H1 (cell line): ENCODE data around the gene CTSW. TPM values are rescaled to one million over a fixed set of nuclear protein-coding genes. Genes with fewer than 3 reads are reported as not detected.

Experiments used
- CTCF ChIA-PET: fragments of 300-600 bp; sonication (Branson Sonifier 250); formaldehyde crosslinking; loops from one replicate; lab custom pipeline; 2021; ENCODE audit not compliant: partially characterized antibody; lab: Charles Lee
- POLR2A ChIA-PET: fragments of 300-600 bp; sonication (Branson Sonifier 250); formaldehyde crosslinking; loops from one replicate; lab custom pipeline; 2021; ENCODE audit warnings: inconsistent platforms; ENCODE audit not compliant: partially characterized antibody; lab: Charles Lee
- DNase-seq, 2 experiments: peaks; one replicate each; pipeline versions ENCODE4 v3.0.0 to v3.0.0-alpha.2; 2010 to 2022; ENCODE audit warnings: low spot score in 2 of 2, low read depth in 1 of 2, mixed read lengths in 1 of 2
- FAIRE-seq: peaks from 2 replicates; lab custom pipeline; 2011; peaks lifted over from hg19 to GRCh38; lab: Jason Lieb, UNC
- H2AFZ ChIP-seq: 2 replicates; pipeline ENCODE4 v1.8.1; 2012; ENCODE audit warnings: low read length, inconsistent platforms
- H2AK5ac ChIP-seq: 2 replicates; pipeline ENCODE4 v1.6.1; 2013; ENCODE audit warnings: low read depth, low read length
- H2BK120ac ChIP-seq: replicated peaks from 2 replicates; pipeline ENCODE3; 2013; ENCODE audit warnings: low read depth, low read length, inconsistent platforms
- H2BK12ac ChIP-seq: 2 replicates; pipeline ENCODE4 v1.6.1; 2013; ENCODE audit warnings: low read depth, low read length
- H2BK15ac ChIP-seq: 2 replicates; pipeline ENCODE4 v1.6.1; 2013; ENCODE audit warnings: low read length
- H2BK20ac ChIP-seq: 2 replicates; pipeline ENCODE4 v1.6.1; 2013; ENCODE audit warnings: low read length
- H2BK5ac ChIP-seq: 2 replicates; pipeline ENCODE4 v1.6.1; 2013; ENCODE audit warnings: low read depth, low read length
- H3K14ac ChIP-seq: 2 replicates; pipeline ENCODE4 v1.6.1; 2013; ENCODE audit warnings: inconsistent platforms; ENCODE audit not compliant: insufficient read length
- H3K18ac ChIP-seq: 2 replicates; pipeline ENCODE4 v1.6.1; 2013; ENCODE audit warnings: low read length; ENCODE audit errors: extremely low read depth
- H3K23ac ChIP-seq: 2 replicates; pipeline ENCODE4 v1.6.1; 2013; ENCODE audit warnings: inconsistent platforms; ENCODE audit not compliant: insufficient read length
- H3K23me2 ChIP-seq: 2 replicates; pipeline ENCODE4 v1.6.1; 2013; ENCODE audit warnings: low read depth, low read length
- H3K27ac ChIP-seq: 2 replicates; pipeline ENCODE4 v1.6.1; 2011; ENCODE audit warnings: low read depth, low read length, inconsistent platforms
- H3K27me3 ChIP-seq, 4 experiments: replicated peaks in 1 of 4; 1 replicate in 1 of 4; 2 replicates in 3 of 4; pipeline versions ENCODE4 v1.6.1 to v1.8.1; 2011 to 2013; ENCODE audit warnings: low read length in 3 of 4, mild to moderate bottlenecking in 3 of 4, inconsistent platforms in 2 of 4, mixed read lengths in 2 of 4, moderate library complexity in 1 of 4; ENCODE audit not compliant: control insufficient read depth in 3 of 4, insufficient read depth in 3 of 4; ENCODE audit errors: extremely low read depth in 1 of 4
- H3K36me3 ChIP-seq, 4 experiments: 2 replicates each; pipeline versions ENCODE4 v1.6.1 to v1.8.1; 2011 to 2013; ENCODE audit warnings: mild to moderate bottlenecking in 4 of 4, low read length in 3 of 4, moderate library complexity in 2 of 4, control low read depth in 1 of 4, inconsistent platforms in 1 of 4; ENCODE audit not compliant: insufficient read depth in 4 of 4, control insufficient read depth in 2 of 4
- H3K4ac ChIP-seq: replicated peaks from 2 replicates; pipeline ENCODE3; 2013; ENCODE audit warnings: low read length, low read depth, mixed read lengths, inconsistent platforms; ENCODE audit not compliant: insufficient read length
- H3K4me1 ChIP-seq, 4 experiments: replicated peaks in 1 of 4; 1 replicate in 1 of 4; 2 replicates in 3 of 4; pipeline versions ENCODE4 v1.6.1 to v1.8.1; 2011 to 2013; ENCODE audit warnings: low read length in 3 of 4, inconsistent platforms in 2 of 4, mixed read lengths in 1 of 4; ENCODE audit not compliant: insufficient read depth in 4 of 4, control insufficient read depth in 3 of 4
- H3K4me2 ChIP-seq, 2 experiments: 2 replicates each; pipeline versions ENCODE4 v1.6.1 to v1.8.1; 2011 to 2013; ENCODE audit warnings: low read depth in 2 of 2, low read length in 2 of 2, control low read depth in 1 of 2, inconsistent platforms in 1 of 2, mild to moderate bottlenecking in 1 of 2; ENCODE audit not compliant: insufficient read depth in 1 of 2
- H3K4me3 ChIP-seq, 4 experiments: fragments of 200-600, 300-600 bp in 1 of 4; sonication (generic), shearing (Covaris generic), sonication (Bioruptor Twin) in 1 of 4; 2 replicates each; pipeline versions ENCODE4 v1.5.1 to v1.8.1; 2011 to 2016; ENCODE audit warnings: low read length in 4 of 4, low read depth in 3 of 4, control low read depth in 2 of 4, inconsistent platforms in 2 of 4, mild to moderate bottlenecking in 2 of 4, mixed read lengths in 1 of 4, moderate library complexity in 1 of 4; ENCODE audit not compliant: insufficient read depth in 2 of 4; ENCODE audit errors: extremely low read depth in 1 of 4
- H3K56ac ChIP-seq: replicated peaks from 2 replicates; pipeline ENCODE3; 2013; ENCODE audit warnings: low read depth, mild to moderate bottlenecking, mixed read lengths, low read length, inconsistent platforms; ENCODE audit not compliant: insufficient read length
- H3K79me1 ChIP-seq: 2 replicates; pipeline ENCODE4 v1.6.1; 2013; ENCODE audit warnings: low read depth, low read length, control low read depth
- H3K79me2 ChIP-seq, 2 experiments: 2 replicates each; pipeline versions ENCODE4 v1.6.1 to v1.8.1; 2012 to 2013; ENCODE audit warnings: low read length in 2 of 2, mild to moderate bottlenecking in 2 of 2, inconsistent platforms in 1 of 2; ENCODE audit not compliant: insufficient read depth in 2 of 2, control insufficient read depth in 1 of 2
- H3K9ac ChIP-seq, 4 experiments: replicated peaks in 1 of 4; 1 replicate in 1 of 4; 2 replicates in 3 of 4; pipeline versions ENCODE4 v1.6.1 to v1.8.1; 2011 to 2013; ENCODE audit warnings: low read depth in 3 of 4, low read length in 3 of 4, control low read depth in 2 of 4, mild to moderate bottlenecking in 2 of 4, moderate library complexity in 2 of 4, inconsistent platforms in 1 of 4; ENCODE audit errors: extremely low read depth in 1 of 4
- H3K9me3 ChIP-seq, 2 experiments: 2 replicates each; pipeline versions ENCODE4 v1.6.1 to v1.8.1; 2012 to 2013; ENCODE audit warnings: mild to moderate bottlenecking in 2 of 2, moderate library complexity in 2 of 2, control low read depth in 1 of 2, inconsistent platforms in 1 of 2, low read depth in 1 of 2, low read length in 1 of 2, mixed read lengths in 1 of 2; ENCODE audit not compliant: insufficient read depth in 2 of 2
- H4K20me1 ChIP-seq, 2 experiments: replicated peaks in 1 of 2; 2 replicates each; pipeline versions ENCODE3 to v1.8.1; 2011 to 2013; ENCODE audit warnings: inconsistent platforms in 2 of 2, low read length in 2 of 2, mild to moderate bottlenecking in 1 of 2; ENCODE audit not compliant: insufficient read depth in 2 of 2, control insufficient read depth in 1 of 2
- H4K5ac ChIP-seq: 2 replicates; pipeline ENCODE4 v1.6.1; 2013; ENCODE audit warnings: low read length, low read depth, mixed read lengths, inconsistent platforms; ENCODE audit not compliant: insufficient read length
- H4K8ac ChIP-seq: 2 replicates; pipeline ENCODE4 v1.8.0; 2013; ENCODE audit warnings: mild to moderate bottlenecking, moderate library complexity, low read length, inconsistent platforms; ENCODE audit not compliant: insufficient read depth; ENCODE audit errors: extremely low read depth
- H4K91ac ChIP-seq: replicated peaks from 2 replicates; pipeline ENCODE3; 2013; ENCODE audit warnings: low read length, mixed read lengths, inconsistent platforms; ENCODE audit not compliant: insufficient read length
- JUN ChIP-seq: IDR thresholded peaks from 2 replicates; pipeline ENCODE4 v1.6.1; 2011; ENCODE audit warnings: low read depth, mild to moderate bottlenecking, improper control_type of control experiment, low read length
- TAF1 ChIP-seq: IDR thresholded peaks from 2 replicates; pipeline ENCODE4 v1.6.1; 2011; ENCODE audit warnings: mild to moderate bottlenecking, low read depth, low read length
- WGBS, 2 experiments: shearing (Covaris generic) in 1 of 2; methylation state at CpG; one replicate each; pipeline versions ENCODE4 v1.1.6 to v1.1.7; 2013 to 2015; ENCODE audit warnings: low lambda C conversion rate in 2 of 2, mixed read lengths in 2 of 2, inconsistent platforms in 1 of 2, low coverage in 1 of 2, missing lambda C conversion rate in 1 of 2; ENCODE audit not compliant: insufficient replicate concordance in 2 of 2, insufficient coverage in 1 of 2, insufficient read length in 1 of 2; ENCODE audit errors: extremely low coverage in 1 of 2, missing lambda C conversion rate in 1 of 2; 5-methylcytosine and 5-hydroxymethylcytosine counted together
- polyA plus RNA-seq, 7 experiments: library from polyadenylated mRNA; depleted of rRNA in 3 of 7; stranded (reverse) in 5 of 7; unstranded in 2 of 7; fragments of >200 nt in 5 of 7; fragments of 200-250 nt in 2 of 7; gene quantifications; 1 replicate in 5 of 7; 2 replicates in 1 of 7; 4 replicates in 1 of 7; pipeline versions ENCODE4 v1.2.1 to v1.2.3, GENCODE V29; 2011 to 2013; ENCODE audit warnings: missing spikeins in 2 of 7, mixed read lengths in 2 of 7
- total RNA-seq: library from RNA; stranded (reverse); fragmentation: NEBNext Ultra II Directional; extraction: Animal tissue kit (Norgen Biotek cat#: 25700); gene quantifications from 2 replicates; pipeline ENCODE4 v1.2.1, GENCODE V29; 2021

The CTSW gene
- total and polyA plus RNA-seq, 2 of the 8 experiments (the other 6 are each of a cell fraction or from before 2014, with no cell fraction given): not detected

DNA sequence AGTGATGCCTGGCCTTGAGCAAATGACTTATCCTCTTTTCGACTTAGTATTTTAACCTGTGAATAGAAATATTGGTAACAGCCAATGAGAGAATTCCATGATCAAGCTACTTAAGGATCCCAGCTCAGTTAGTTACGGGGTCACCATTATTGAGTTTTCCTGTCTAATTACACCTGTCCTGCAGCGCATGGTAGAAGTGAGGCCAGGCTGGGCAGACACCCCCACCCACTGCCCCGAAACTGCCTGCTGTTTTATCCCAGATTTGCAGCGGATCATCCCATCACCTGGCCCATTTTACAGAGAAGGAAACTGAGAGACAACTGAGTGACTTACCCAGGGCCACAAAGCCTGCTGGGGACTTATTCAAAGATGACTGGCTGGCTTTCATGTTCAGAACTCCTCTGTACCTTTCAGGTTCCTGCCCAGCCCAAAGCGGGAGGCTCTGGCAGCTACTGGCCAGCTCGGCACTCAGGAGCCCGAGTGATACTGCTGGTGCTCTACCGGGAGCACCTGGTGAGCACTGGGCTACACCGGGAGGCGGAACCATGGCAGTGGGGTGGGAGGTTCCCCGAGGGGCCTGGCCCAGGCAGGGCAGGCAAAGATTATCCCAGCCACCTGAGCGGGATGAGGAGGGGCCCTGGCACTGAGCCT lies 18.0 kb upstream of the CTSW start:
- Histone ChIP-seq H3K56ac (no peak overlapping the region), H2BK120ac (no peak overlapping the region), H4K5ac (no peak overlapping the region), H2AK5ac (no peak overlapping the region), H3K79me2 (peaks cover under 1 to 14% of the 10 kb centered on the region in 2 experiments; a peak in 3 of 4 replicates), H3K27me3 (no peaks in the 10 kb centered on the region), H4K20me1 (peaks cover 2 to 4% of the 10 kb centered on the region in 2 experiments), H3K79me1 (peaks cover under 1% of the 10 kb centered on the region; the same call in 1 of the 2 replicates), H3K18ac (no peak overlapping the region), H2BK12ac (peak overlapping the region; percentile 43; the same call in 1 of the 2 replicates), H3K4ac (no peak overlapping the region), H2BK20ac (no peak overlapping the region), H3K9ac (peak overlapping the region; percentile 35 to 97 (median 84)), H3K4me2 (peak overlapping the region; percentile 95 to 97), H3K4me1 (peaks cover 0 to 10% (median 6%) of the 10 kb centered on the region in 4 experiments; a peak in 5 of 7 replicates), H3K23ac (no peak overlapping the region), H3K36me3 (peaks cover 5 to 17% (median 14%) of the 10 kb centered on the region in 4 experiments), H3K9me3 (no peaks in the 10 kb centered on the region), H2BK15ac (0 out of 2 replicates have a peak overlapping the region, but pooled peaks have one; percentile 3), H2AFZ (no peak overlapping the region), H4K91ac (no peak overlapping the region), H3K4me3 (peak overlapping the region; percentile 75 to 95 (median 82)), H3K23me2 (peaks cover 17% of the 10 kb centered on the region), H2BK5ac (no peak overlapping the region), H4K8ac (no peak overlapping the region), H3K14ac (no peak overlapping the region), H3K27ac (no peak overlapping the region)
- CTCF ChIA-PET: interaction anchor here (0.6 to 9.9 kb wide), 15 partner anchors 8 to 161 kb away, joined by 3 to 191 read pairs (median 6); partner anchors contain the start of genes CCDC85B, CTSW, EFEMP2 and FIBP
- POLR2A ChIA-PET: interaction anchor here (0.6 to 39.7 kb wide), 10 partner anchors 6 to 158 kb away, joined by 3 to 1071 read pairs (median 10); partner anchors contain the start of genes CCDC85B, CFL1, CTSW and EFEMP2
- TF ChIP-seq TAF1 (0 out of 2 replicates have a peak, but pooled peaks have one; percentile 18), JUN (no peak)
- no peak for DNase-seq
- 86% methylated on average over 13 of the region's 13 CpGs; no CpG with 5 or more reads in 1 of the 2 experiments for WGBS, 2 experiments
- no peak for FAIRE-seq
